Posterior cingulate gyrus (tissue), 11 donors: ENCODE measurements around the gene TERC.

Experiments
- DNase-seq, 10 donors: peaks; one replicate each; pipeline versions ENCODE4 v3.0.0 to v3.0.0-alpha.2; 2020 to 2021; ENCODE audit warnings: mixed read lengths in 3 of 10
- intact Hi-C: fragments of 100-400 bp; cut with DNase I; formaldehyde crosslinking; loops from one replicate; pipeline ENCODE4 v1.15.1; 2023

TERC gene

GRCh38 chr3:169764882-169765612, at the start of gene TERC:
Gene TERC (minus strand): TSS chr3:169765060.
- DNase-seq = peak; percentile 84 to 99 (median 91)
- intact Hi-C loops = no loop called here

- intact Hi-C loops = no loop called here
- DNase-seq = no peak
These were observed 49.1 kb upstream of the TERC start for GRCh38 chr3:169813757-169814517.

GRCh38 chr3:169813278-169813677, 48.4 kb upstream of the TERC start:
- DNase-seq = no peak

GRCh38 chr3:169812332-169813235, 47.7 kb upstream of the TERC start, which contains the start of the genes LRRC34 and LRRIQ4:
Gene LRRC34 (minus strand): TSS chr3:169812904. CDS start chr3:169812548, 356 bp downstream.
Gene LRRIQ4 (plus strand): TSS chr3:169812870. CDS start chr3:169821922, 9,052 bp downstream.
- DNase-seq = peak; percentile 61 to 96 (median 76)
- intact Hi-C loops = no loop called here

More at GRCh38 chr3:169813278-169813677, 48.4 kb upstream of the TERC start:
- intact Hi-C loops = no loop called here

- DNase-seq = peak in 4 of 10 donors; percentile 12 to 72 (median 20)
- intact Hi-C loops = no loop called here
These were observed 46.9 kb upstream of the TERC start for GRCh38 chr3:169811631-169812331.

GRCh38 chr3:169809230-169809795, 44.5 kb upstream of the TERC start:
- DNase-seq = no peak
- intact Hi-C loops = no loop called here

GRCh38 chr3:169804681-169805080, 39.8 kb upstream of the TERC start:
- DNase-seq = no peak
- intact Hi-C loops = no loop called here

- intact Hi-C loops = no loop called here
- no peak for DNase-seq
These were observed 27.5 kb upstream of the TERC start for GRCh38 chr3:169792359-169792758.

- intact Hi-C loops = no loop called here
These were observed 26.0 kb upstream of the TERC start for GRCh38 chr3:169790687-169791429.

GRCh38 chr3:169790219-169790618, 25.4 kb upstream of the TERC start:
- DNase-seq = no peak
- intact Hi-C loops = no loop called here

More at GRCh38 chr3:169790687-169791429, 26.0 kb upstream of the TERC start:
- DNase-seq = no peak

- no peak for DNase-seq
- intact Hi-C loops = no loop called here
These were observed 22.9 kb upstream of the TERC start for GRCh38 chr3:169787791-169788190.

- DNase-seq = no peak
- intact Hi-C loops = no loop called here
These were observed 22.3 kb upstream of the TERC start for GRCh38 chr3:169787120-169787519.

- DNase-seq = no peak
- intact Hi-C loops = no loop called here
These were observed 16.5 kb upstream of the TERC start for GRCh38 chr3:169781209-169781855.

GRCh38 chr3:169780742-169781141, 15.9 kb upstream of the TERC start:
- no peak for DNase-seq

GRCh38 chr3:169777822-169778221, 13.0 kb upstream of the TERC start:
- DNase-seq = no peak
- intact Hi-C loops = loop anchor here (10.0 kb wide), 1 partner anchor 187 kb away; the partner anchor contains the start of gene SEC62

More at GRCh38 chr3:169780742-169781141, 15.9 kb upstream of the TERC start:
- intact Hi-C loops = no loop called here

GRCh38 chr3:169774186-169774585, 9.3 kb upstream of the TERC start:
- intact Hi-C loops = loop anchor here (10.0 kb wide), 1 partner anchor 191 kb away; the partner anchor contains the start of gene SEC62

GRCh38 chr3:169772897-169773816, 8.3 kb upstream of the TERC start, which contains the start of gene MYNN:
Gene MYNN (plus strand): TSS chr3:169773396. CDS start chr3:169774296, 900 bp downstream.
- peak; percentile 90 to 99 (median 94) for DNase-seq
- intact Hi-C loops = loop anchor here (10.0 kb wide), 1 partner anchor 192 kb away; the partner anchor contains the start of gene SEC62

More at GRCh38 chr3:169774186-169774585, 9.3 kb upstream of the TERC start:
- no peak for DNase-seq
